SJSA1 (cell line): ENCODE measurements around the gene SOX8. TPM values are rescaled to one million over a fixed set of nuclear protein-coding genes. Genes with fewer than 3 reads are reported as not detected.

Experiments used
- DNase-seq, 2 experiments: peaks; one replicate each; pipeline ENCODE4 v3.0.0-alpha.2; 2015 to 2020; ENCODE audit warnings: low spot score in 2 of 2, low read depth in 1 of 2
- H3K27ac ChIP-seq: fragments of 250-450 bp; sonication (Bioruptor Pico); 2 replicates; pipeline ENCODE4 v1.5.1; 2020; ENCODE audit warnings: mild to moderate bottlenecking, moderate library complexity
- H3K27me3 ChIP-seq: fragments of 250-450 bp; sonication (Bioruptor Pico); replicated peaks from 2 replicates; pipeline ENCODE4 v1.5.1; 2020; ENCODE audit warnings: mild to moderate bottlenecking, moderate library complexity
- H3K36me3 ChIP-seq: fragments of 250-450 bp; sonication (Bioruptor Pico); 2 replicates; pipeline ENCODE4 v1.5.1; 2020; ENCODE audit warnings: mild to moderate bottlenecking
- H3K4me1 ChIP-seq: fragments of 250-450 bp; sonication (Bioruptor Pico); replicated peaks from 2 replicates; pipeline ENCODE4 v1.6.1; 2021; ENCODE audit warnings: mild to moderate bottlenecking
- H3K4me3 ChIP-seq: fragments of 250-450 bp; sonication (Bioruptor Pico); 2 replicates; pipeline ENCODE4 v1.5.1; 2020; ENCODE audit warnings: mild to moderate bottlenecking
- H3K9me3 ChIP-seq: fragments of 250-450 bp; sonication (Bioruptor Pico); replicated peaks from 2 replicates; pipeline ENCODE4 v1.5.1; 2020; ENCODE audit warnings: mild to moderate bottlenecking
- total RNA-seq: library from RNA; depleted of rRNA; stranded (reverse); fragments of >200 nt; shearing (Covaris generic); gene quantifications from 2 replicates; pipeline ENCODE4 v1.2.3, GENCODE V29; 2014

Gene SOX8
- total RNA-seq, 1 experiment from 2014 or later: 4.9 TPM

GRCh38 chr16:990516-991291, 9.1 kb downstream of the SOX8 start:
- no peak for DNase-seq
- no peak overlapping the region for H3K4me3 ChIP-seq
- peaks cover 62% of the 10 kb centered on the region for H3K27me3 ChIP-seq

GRCh38 chr16:991345-991744, 9.8 kb downstream of the SOX8 start:
- Histone ChIP-seq H3K9me3 (no peaks in the 10 kb centered on the region), H3K4me1 (no peaks in the 10 kb centered on the region), H3K27me3 (peaks cover 62% of the 10 kb centered on the region), H3K27ac (no peak overlapping the region), H3K36me3 (no peaks in the 10 kb centered on the region), H3K4me3 (no peak overlapping the region)
- DNase-seq: no peak

More at GRCh38 chr16:990516-991291, 9.1 kb downstream of the SOX8 start:
- no peaks in the 10 kb centered on the region for H3K9me3 ChIP-seq
- H3K27ac ChIP-seq: no peak overlapping the region
- H3K36me3 ChIP-seq: no peaks in the 10 kb centered on the region
- H3K4me1 ChIP-seq: no peaks in the 10 kb centered on the region

GRCh38 chr16:991773-992172, 10.2 kb downstream of the SOX8 start:
- Histone ChIP-seq H3K27ac (no peak overlapping the region), H3K9me3 (no peaks in the 10 kb centered on the region), H3K4me1 (no peaks in the 10 kb centered on the region), H3K36me3 (no peaks in the 10 kb centered on the region), H3K27me3 (peaks cover 65% of the 10 kb centered on the region), H3K4me3 (no peak overlapping the region)
- no peak for DNase-seq

- Histone ChIP-seq H3K4me3 (no peak overlapping the region), H3K36me3 (no peaks in the 10 kb centered on the region), H3K4me1 (peaks cover 14% of the 10 kb centered on the region), H3K27ac (no peak overlapping the region), H3K9me3 (no peaks in the 10 kb centered on the region), H3K27me3 (peaks cover 76% of the 10 kb centered on the region)
- DNase-seq: no peak
Measured at GRCh38 chr16:993731-994130, 12.2 kb downstream of the SOX8 start.

GRCh38 chr16:995087-995486, 13.5 kb downstream of the SOX8 start:
- Histone ChIP-seq H3K4me1 (peaks cover 14% of the 10 kb centered on the region), H3K36me3 (no peaks in the 10 kb centered on the region), H3K27me3 (peaks cover 77% of the 10 kb centered on the region), H3K9me3 (no peaks in the 10 kb centered on the region), H3K27ac (no peak overlapping the region), H3K4me3 (no peak overlapping the region)
- DNase-seq: no peak

- H3K27ac ChIP-seq: no peak overlapping the region
- H3K27me3 ChIP-seq: peaks cover 77% of the 10 kb centered on the region
- peaks cover 14% of the 10 kb centered on the region for H3K4me1 ChIP-seq
- DNase-seq: no peak
- H3K36me3 ChIP-seq: no peaks in the 10 kb centered on the region
- H3K4me3 ChIP-seq: no peak overlapping the region
- no peaks in the 10 kb centered on the region for H3K9me3 ChIP-seq
Measured at GRCh38 chr16:995783-996182, 14.2 kb downstream of the SOX8 start.

GRCh38 chr16:996681-997080, 15.1 kb downstream of the SOX8 start:
- Histone ChIP-seq H3K4me3 (no peak overlapping the region), H3K27ac (no peak overlapping the region), H3K27me3 (peaks cover 82% of the 10 kb centered on the region), H3K36me3 (no peaks in the 10 kb centered on the region), H3K4me1 (peaks cover 14% of the 10 kb centered on the region), H3K9me3 (peaks cover 6% of the 10 kb centered on the region)
- no peak for DNase-seq

- H3K27ac ChIP-seq: no peak overlapping the region
- no peak overlapping the region for H3K4me3 ChIP-seq
- peaks cover 75% of the 10 kb centered on the region for H3K27me3 ChIP-seq
- H3K9me3 ChIP-seq: peaks cover 6% of the 10 kb centered on the region
- peaks cover 22% of the 10 kb centered on the region for H3K4me1 ChIP-seq
- H3K36me3 ChIP-seq: no peaks in the 10 kb centered on the region
- peak; percentile 44 to 69 for DNase-seq
Measured at GRCh38 chr16:997440-998051, 16.0 kb downstream of the SOX8 start.

- H3K27me3 ChIP-seq: peaks cover 71% of the 10 kb centered on the region
- DNase-seq: no peak
- no peak overlapping the region for H3K27ac ChIP-seq
- H3K36me3 ChIP-seq: no peaks in the 10 kb centered on the region
- H3K4me1 ChIP-seq: peaks cover 28% of the 10 kb centered on the region
- H3K9me3 ChIP-seq: peaks cover 6% of the 10 kb centered on the region
- no peak overlapping the region for H3K4me3 ChIP-seq
Measured at GRCh38 chr16:998211-998610, 16.6 kb downstream of the SOX8 start.

GRCh38 chr16:998615-999014, 17.0 kb downstream of the SOX8 start:
- Histone ChIP-seq H3K9me3 (peaks cover 6% of the 10 kb centered on the region), H3K4me1 (peaks cover 32% of the 10 kb centered on the region), H3K4me3 (no peak overlapping the region), H3K36me3 (no peaks in the 10 kb centered on the region), H3K27me3 (peaks cover 71% of the 10 kb centered on the region), H3K27ac (no peak overlapping the region)
- DNase-seq: no peak

GRCh38 chr16:999677-1000076, 18.1 kb downstream of the SOX8 start:
- DNase-seq: no peak
- H3K4me3 ChIP-seq: no peak overlapping the region
- H3K27me3 ChIP-seq: peaks cover 68% of the 10 kb centered on the region
- no peaks in the 10 kb centered on the region for H3K36me3 ChIP-seq
- H3K4me1 ChIP-seq: peaks cover 42% of the 10 kb centered on the region
- H3K9me3 ChIP-seq: peaks cover 6% of the 10 kb centered on the region
- H3K27ac ChIP-seq: no peak overlapping the region

GRCh38 chr16:1000608-1001007, 19.0 kb downstream of the SOX8 start:
- Histone ChIP-seq H3K4me1 (peaks cover 42% of the 10 kb centered on the region), H3K36me3 (no peaks in the 10 kb centered on the region), H3K27me3 (peaks cover 62% of the 10 kb centered on the region), H3K4me3 (no peak overlapping the region), H3K27ac (no peak overlapping the region), H3K9me3 (peaks cover 6% of the 10 kb centered on the region)
- no peak for DNase-seq

- no peak overlapping the region for H3K4me3 ChIP-seq
- no peak overlapping the region for H3K27ac ChIP-seq
- no peak for DNase-seq
- peaks cover 6% of the 10 kb centered on the region for H3K9me3 ChIP-seq
- peaks cover 57% of the 10 kb centered on the region for H3K27me3 ChIP-seq
- no peaks in the 10 kb centered on the region for H3K36me3 ChIP-seq
- H3K4me1 ChIP-seq: peaks cover 42% of the 10 kb centered on the region
Measured at GRCh38 chr16:1001096-1001495, 19.5 kb downstream of the SOX8 start.

- H3K27ac ChIP-seq: peak overlapping the region; percentile 6; the same call in 1 of the 2 replicates
- H3K4me3 ChIP-seq: no peak overlapping the region
- DNase-seq: peak; percentile 97
- peaks cover 6% of the 10 kb centered on the region for H3K9me3 ChIP-seq
- H3K4me1 ChIP-seq: peaks cover 43% of the 10 kb centered on the region
- H3K27me3 ChIP-seq: peaks cover 49% of the 10 kb centered on the region
- H3K36me3 ChIP-seq: no peaks in the 10 kb centered on the region
Measured at GRCh38 chr16:1002399-1003166, 21.0 kb downstream of the SOX8 start.
